ENCODE results near the gene ADAMTS2. TPM values are rescaled to one million over a fixed set of nuclear protein-coding genes. Genes with fewer than 3 reads are reported as not detected.

ADAMTS2 gene
- total RNA-seq, 1 donor from 2014 or later, result 7.7 TPM

DNA sequence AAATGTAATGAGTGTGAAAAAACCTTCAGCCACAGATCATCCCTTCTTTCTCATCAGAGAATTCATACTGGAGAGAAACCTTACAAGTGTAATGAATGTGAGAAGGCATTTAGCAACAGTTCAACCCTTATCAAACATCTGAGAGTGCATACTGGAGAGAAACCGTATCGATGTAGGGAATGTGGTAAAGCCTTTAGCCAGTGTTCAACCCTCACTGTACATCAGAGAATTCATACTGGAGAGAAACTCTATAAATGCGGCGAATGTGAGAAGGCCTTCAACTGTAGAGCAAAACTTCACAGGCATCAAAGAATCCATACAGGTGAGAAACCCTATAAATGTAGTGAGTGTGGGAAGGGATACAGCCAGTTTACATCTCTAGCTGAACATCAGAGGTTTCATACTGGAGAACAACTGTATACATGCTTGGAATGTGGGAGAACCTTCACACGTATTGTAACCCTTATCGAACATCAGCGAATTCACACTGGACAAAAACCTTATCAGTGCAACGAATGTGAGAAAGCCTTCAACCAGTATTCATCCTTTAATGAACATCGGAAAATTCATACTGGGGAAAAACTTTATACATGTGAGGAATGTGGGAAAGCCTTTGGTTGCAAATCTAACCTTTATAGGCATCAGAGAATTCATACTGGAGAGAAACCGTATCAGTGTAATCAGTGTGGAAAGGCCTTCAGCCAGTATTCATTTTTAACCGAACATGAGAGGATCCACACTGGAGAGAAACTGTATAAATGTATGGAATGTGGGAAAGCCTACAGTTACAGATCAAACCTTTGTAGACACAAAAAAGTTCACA is 265.9 kb downstream of the ADAMTS2 start:
- H3K4me1 Mint-ChIP-seq (ENCODE audit: unreplicated experiment), result no peaks in the 10 kb centered on the region
- DNase-seq (ENCODE audit: extremely low spot score, unreplicated experiment), result no peak
- H3K9me3 Mint-ChIP-seq, result peaks cover 23% of the 10 kb centered on the region
- H3K27me3 Mint-ChIP-seq, result no peaks in the 10 kb centered on the region
- no peak overlapping the region for H3K4me3 Mint-ChIP-seq
- no peak overlapping the region for H3K27ac Mint-ChIP-seq
- peaks cover 51% of the 10 kb centered on the region for H3K36me3 Mint-ChIP-seq
- TF ChIP-seq, protein P1, sequence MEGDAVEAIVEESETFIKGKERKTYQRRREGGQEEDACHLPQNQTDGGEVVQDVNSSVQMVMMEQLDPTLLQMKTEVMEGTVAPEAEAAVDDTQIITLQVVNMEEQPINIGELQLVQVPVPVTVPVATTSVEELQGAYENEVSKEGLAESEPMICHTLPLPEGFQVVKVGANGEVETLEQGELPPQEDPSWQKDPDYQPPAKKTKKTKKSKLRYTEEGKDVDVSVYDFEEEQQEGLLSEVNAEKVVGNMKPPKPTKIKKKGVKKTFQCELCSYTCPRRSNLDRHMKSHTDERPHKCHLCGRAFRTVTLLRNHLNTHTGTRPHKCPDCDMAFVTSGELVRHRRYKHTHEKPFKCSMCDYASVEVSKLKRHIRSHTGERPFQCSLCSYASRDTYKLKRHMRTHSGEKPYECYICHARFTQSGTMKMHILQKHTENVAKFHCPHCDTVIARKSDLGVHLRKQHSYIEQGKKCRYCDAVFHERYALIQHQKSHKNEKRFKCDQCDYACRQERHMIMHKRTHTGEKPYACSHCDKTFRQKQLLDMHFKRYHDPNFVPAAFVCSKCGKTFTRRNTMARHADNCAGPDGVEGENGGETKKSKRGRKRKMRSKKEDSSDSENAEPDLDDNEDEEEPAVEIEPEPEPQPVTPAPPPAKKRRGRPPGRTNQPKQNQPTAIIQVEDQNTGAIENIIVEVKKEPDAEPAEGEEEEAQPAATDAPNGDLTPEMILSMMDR (conservative IDR thresholded peaks at IDR 0.05), result no peak

DNA sequence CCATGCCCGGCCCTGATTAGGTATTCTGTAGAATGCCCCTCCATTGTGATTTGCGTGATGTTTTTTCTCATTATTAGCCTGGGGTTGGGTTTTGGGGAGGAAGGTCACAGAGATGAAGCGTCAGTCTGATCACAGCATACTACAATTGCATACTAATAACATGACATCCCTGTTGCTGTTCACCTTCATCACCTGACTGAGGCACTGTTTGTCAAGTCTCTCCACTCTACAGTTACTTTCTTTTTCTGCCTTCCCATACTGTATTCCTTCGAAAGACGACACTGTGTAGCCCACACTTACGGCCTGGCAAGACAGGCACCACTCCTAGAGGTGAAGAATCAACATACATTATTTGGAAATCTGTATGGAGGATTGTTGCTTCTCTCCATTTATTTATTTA is 279.6 kb downstream of the ADAMTS2 start:
- H3K27ac Mint-ChIP-seq, result no peak overlapping the region
- no peaks in the 10 kb centered on the region for H3K27me3 Mint-ChIP-seq
- H3K4me3 Mint-ChIP-seq, result no peak overlapping the region
- H3K36me3 Mint-ChIP-seq, result peaks cover 55% of the 10 kb centered on the region
- TF ChIP-seq, protein P1 (conservative IDR thresholded peaks at IDR 0.05), result no peak
- H3K4me1 Mint-ChIP-seq (ENCODE audit: unreplicated experiment), result no peaks in the 10 kb centered on the region
- no peak for DNase-seq (ENCODE audit: extremely low spot score, unreplicated experiment)
- no peaks in the 10 kb centered on the region for H3K9me3 Mint-ChIP-seq

DNA sequence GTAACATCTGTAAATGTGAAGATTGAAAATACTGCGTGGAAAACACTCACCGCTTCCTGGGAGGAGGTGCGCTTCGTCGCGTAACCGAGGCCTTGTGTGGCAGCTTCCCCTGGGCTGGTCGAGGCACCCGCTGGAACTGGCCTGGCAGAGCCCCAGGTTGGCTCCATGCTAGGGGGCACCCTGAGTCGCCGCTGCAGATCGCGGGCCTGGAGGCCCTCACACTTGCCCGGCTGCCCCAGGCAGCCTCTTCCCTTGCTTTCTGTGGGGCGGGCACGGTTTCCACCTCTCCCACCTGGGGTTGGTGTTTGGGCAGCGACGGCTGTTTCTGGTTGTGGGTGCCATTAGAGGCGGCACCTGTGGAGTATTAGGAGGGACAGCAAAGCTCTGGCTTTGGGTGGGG is 284.2 kb downstream of the ADAMTS2 start:
- TF ChIP-seq, protein P1 (conservative IDR thresholded peaks at IDR 0.05), result no peak
- H3K9me3 Mint-ChIP-seq, result no peaks in the 10 kb centered on the region
- H3K4me3 Mint-ChIP-seq, result peak overlapping the region; percentile 89
- H3K36me3 Mint-ChIP-seq, result peaks cover 34% of the 10 kb centered on the region
- no peak overlapping the region for H3K27ac Mint-ChIP-seq
- DNase-seq (ENCODE audit: extremely low spot score, unreplicated experiment), result no peak
- peaks cover 3% of the 10 kb centered on the region for H3K27me3 Mint-ChIP-seq
- no peaks in the 10 kb centered on the region for H3K4me1 Mint-ChIP-seq (ENCODE audit: unreplicated experiment)

Other genes starting within 250 kb of the ADAMTS2 start
- 41.2 and 51.6 TPM in 2 replicates for gene RUFY1, start 205.1 kb upstream of the ADAMTS2 start, total RNA-seq (ENCODE audit: low replicate concordance)